Spleen (tissue), 11 donors: ENCODE measurements around the gene FAM24B. TPM values are rescaled to one million over a fixed set of nuclear protein-coding genes. Genes with fewer than 3 reads are reported as not detected.

Experiments used
- DNase-seq: peaks from one replicate; pipeline ENCODE4 v3.0.0-alpha.2; 2020
- H3K27ac ChIP-seq, 8 donors: fragments of 200-600 bp; sonication (generic) in 7 of 8; 1 replicate in 4 of 8; 2 replicates in 4 of 8; pipeline versions ENCODE4 v1.5.0 to v1.8.0; 2016 to 2021; ENCODE audit warnings: inconsistent platforms in 4 of 8, mild to moderate bottlenecking in 4 of 8, moderate library complexity in 1 of 8
- H3K27me3 ChIP-seq, 7 donors: fragments of 200-600 bp; sonication (generic) in 6 of 7; replicated peaks in 1 of 7; 1 replicate in 4 of 7; 2 replicates in 3 of 7; pipeline versions ENCODE4 v1.5.0 to v1.8.0; 2016 to 2021; ENCODE audit warnings: inconsistent platforms in 3 of 7, mild to moderate bottlenecking in 1 of 7
- H3K36me3 ChIP-seq, 6 donors: fragments of 200-600 bp; sonication (generic) in 5 of 6; 1 replicate in 4 of 6; 2 replicates in 2 of 6; pipeline versions ENCODE4 v1.5.0 to v1.8.0; 2016 to 2021; ENCODE audit warnings: inconsistent platforms in 2 of 6
- H3K4me1 ChIP-seq, 6 donors: fragments of 200-600 bp; sonication (generic) in 5 of 6; 1 replicate in 3 of 6; 2 replicates in 3 of 6; pipeline versions ENCODE4 v1.5.0 to v1.8.0; 2016 to 2021; ENCODE audit warnings: inconsistent platforms in 3 of 6
- H3K4me3 ChIP-seq, 8 donors: fragments of 200-600 bp; sonication (generic) in 7 of 8; 1 replicate in 4 of 8; 2 replicates in 4 of 8; pipeline versions ENCODE4 v1.5.0 to v1.8.0; 2016 to 2021; ENCODE audit warnings: inconsistent platforms in 4 of 8, mild to moderate bottlenecking in 4 of 8, moderate library complexity in 2 of 8
- H3K9me3 ChIP-seq, 8 donors: fragments of 200-600 bp; sonication (generic) in 7 of 8; 1 replicate in 4 of 8; 2 replicates in 4 of 8; pipeline versions ENCODE4 v1.5.0 to v1.8.0; 2016 to 2021; ENCODE audit warnings: inconsistent platforms in 4 of 8
- CTCF ChIP-seq, 11 experiments: fragments of 200-600 bp in 7 of 11; fragments of 450-650 bp in 4 of 11; sonication (generic) in 4 of 11; IDR thresholded peaks in 8 of 11; conservative IDR thresholded peaks in 3 of 11; 1 replicate in 7 of 11; 2 replicates in 4 of 11; pipeline versions ENCODE4 v1.4.0 to v1.8.0; 2016 to 2021; ENCODE audit warnings: antibody characterized with exemption in 11 of 11, inconsistent platforms in 4 of 11, mild to moderate bottlenecking in 1 of 11
- POLR2A ChIP-seq, 3 donors: fragments of 450-650 bp; IDR thresholded peaks; one replicate each; pipeline ENCODE4 v1.5.1; 2017; ENCODE audit warnings: antibody characterized with exemption in 3 of 3, mild to moderate bottlenecking in 1 of 3
- POLR2AphosphoS5 ChIP-seq, 3 donors: sonication (generic); formaldehyde crosslinking; IDR thresholded peaks; one replicate each; pipeline ENCODE4 v1.5.1; 2017; ENCODE audit warnings: antibody characterized with exemption in 3 of 3
- WGBS, 5 donors: extraction: QIAGEN DNeasy Blood & Tissue Kit in 3 of 5; methylation state at CpG; one replicate each; pipeline versions ENCODE4 v1.1.5 to v1.1.7; 2013 to 2018; 5-methylcytosine and 5-hydroxymethylcytosine counted together
- intact Hi-C: fragments of 100-400 bp; cut with DNase I; formaldehyde crosslinking; loops from one replicate; pipeline ENCODE4 v1.15.0; 2023; ENCODE audit warnings: low total_unique reads
- polyA plus RNA-seq, 3 donors: library from polyadenylated mRNA; stranded (reverse); fragments of 200-250 nt; gene quantifications; one replicate each; pipeline ENCODE4 v1.2.1, GENCODE V29; 2013
- total RNA-seq, 7 donors: library from RNA; depleted of rRNA in 3 of 7; stranded (reverse); fragments of >200 nt in 3 of 7; fragmentation: NEBNext Ultra II Directional in 4 of 7; extraction: Animal tissue kit (Norgen Biotek cat#: 25700) in 4 of 7; gene quantifications; one replicate each; pipeline versions ENCODE4 v1.1.0 to v1.2.1, GENCODE V29; 2016 to 2021
- donor health status: healthy with polysubstance abuse.
- donor health status: DM: no; HTN: no; CAD: no; lungs with moderate emphysema.
- donor health status: DM: no; HTN: no; CAD: no.
- donor health status: Bipolar disorder and iron deficiency.
- donor health status: healthy.
- donor health status: DM: no; HTN: no; CAD: no.
- donor health status: DM: yes; HTN: yes; CAD: no.

FAM24B gene
- total and polyA plus RNA-seq, 10 donors: 2.8 to 8.5 (median 5.7) TPM

DNA sequence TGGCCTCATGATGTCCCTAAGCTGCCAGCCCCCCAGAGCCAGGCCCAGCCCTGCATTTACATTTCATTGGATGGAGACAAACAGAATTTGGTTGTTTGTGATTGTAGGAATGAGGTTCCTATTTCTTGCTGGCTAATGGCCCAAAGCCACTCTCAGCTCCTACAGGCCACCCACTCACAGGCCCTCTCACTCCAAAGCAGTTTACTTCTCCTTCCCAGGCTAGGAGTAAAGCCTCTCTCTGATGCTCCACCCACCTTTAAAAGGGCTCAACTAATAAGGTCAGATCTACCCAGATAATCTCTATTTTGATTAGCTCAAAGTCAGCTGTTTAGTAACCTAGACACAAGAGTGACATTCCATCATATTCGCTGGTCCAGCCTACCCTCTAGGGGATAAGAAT, 22.5 kb downstream of the FAM24B start:
- intact Hi-C loops: no loop called here

GRCh38 chr10:122855745-122856144, 23.6 kb downstream of the FAM24B start:
- Histone ChIP-seq H3K9me3 (peaks cover 0 to 16% (median 3%) of the 10 kb centered on the region in 8 donors), H3K36me3 (peaks cover 0 to 58% (median 4%) of the 10 kb centered on the region in 6 donors), H3K4me1 (no peaks in the 10 kb centered on the region), H3K27me3 (no peaks in the 10 kb centered on the region), H3K27ac (no peak overlapping the region), H3K4me3 (no peak overlapping the region)
- 83 to 93% (median 88%) methylated on average over 3 of the region's 3 CpGs for WGBS, 5 donors
- intact Hi-C loops: no loop called here
- no peak for TF ChIP-seq CTCF (IDR thresholded peaks at IDR 0.05 in 8 of 11, conservative IDR thresholded peaks at IDR 0.05 in 3 of 11)
- no peak for TF ChIP-seq POLR2A (IDR thresholded peaks at IDR 0.05)
- TF ChIP-seq POLR2AphosphoS5 (IDR thresholded peaks at IDR 0.05): no peak
- no peak for DNase-seq

More for the DNA sequence above, 22.5 kb downstream of the FAM24B start:
- Histone ChIP-seq H3K4me3 (no peak overlapping the region), H3K4me1 (no peaks in the 10 kb centered on the region), H3K27ac (no peak overlapping the region), H3K9me3 (peaks cover 0 to 10% (median 3%) of the 10 kb centered on the region in 8 donors), H3K36me3 (peaks cover 0 to 47% (median 2%) of the 10 kb centered on the region in 6 donors), H3K27me3 (no peaks in the 10 kb centered on the region)
- 83 to 95% (median 90%) methylated on average over 1 of the region's 1 CpG for WGBS, 5 donors
- no peak for TF ChIP-seq POLR2AphosphoS5 (IDR thresholded peaks at IDR 0.05)
- no peak for TF ChIP-seq CTCF (IDR thresholded peaks at IDR 0.05 in 8 of 11, conservative IDR thresholded peaks at IDR 0.05 in 3 of 11)
- no peak for TF ChIP-seq POLR2A (IDR thresholded peaks at IDR 0.05)
- no peak for DNase-seq

- TF ChIP-seq POLR2A (IDR thresholded peaks at IDR 0.05) (no peak), CTCF (IDR thresholded peaks at IDR 0.05 in 8 of 11, conservative IDR thresholded peaks at IDR 0.05 in 3 of 11) (no peak), POLR2AphosphoS5 (IDR thresholded peaks at IDR 0.05) (no peak)
- H3K27me3 ChIP-seq: no peaks in the 10 kb centered on the region
- 88 to 92% (median 90%) methylated on average over 5 of the region's 5 CpGs for WGBS, 5 donors
- H3K4me1 ChIP-seq: no peaks in the 10 kb centered on the region
- H3K36me3 ChIP-seq: peaks cover 0 to 69% (median 4%) of the 10 kb centered on the region in 6 donors
- intact Hi-C loops: no loop called here
- DNase-seq: no peak
- H3K9me3 ChIP-seq: peaks cover 0 to 16% (median 3%) of the 10 kb centered on the region in 8 donors
- H3K4me3 ChIP-seq: no peak overlapping the region
- no peak overlapping the region for H3K27ac ChIP-seq
Measured at GRCh38 chr10:122854648-122855047, 24.7 kb downstream of the FAM24B start.

DNA sequence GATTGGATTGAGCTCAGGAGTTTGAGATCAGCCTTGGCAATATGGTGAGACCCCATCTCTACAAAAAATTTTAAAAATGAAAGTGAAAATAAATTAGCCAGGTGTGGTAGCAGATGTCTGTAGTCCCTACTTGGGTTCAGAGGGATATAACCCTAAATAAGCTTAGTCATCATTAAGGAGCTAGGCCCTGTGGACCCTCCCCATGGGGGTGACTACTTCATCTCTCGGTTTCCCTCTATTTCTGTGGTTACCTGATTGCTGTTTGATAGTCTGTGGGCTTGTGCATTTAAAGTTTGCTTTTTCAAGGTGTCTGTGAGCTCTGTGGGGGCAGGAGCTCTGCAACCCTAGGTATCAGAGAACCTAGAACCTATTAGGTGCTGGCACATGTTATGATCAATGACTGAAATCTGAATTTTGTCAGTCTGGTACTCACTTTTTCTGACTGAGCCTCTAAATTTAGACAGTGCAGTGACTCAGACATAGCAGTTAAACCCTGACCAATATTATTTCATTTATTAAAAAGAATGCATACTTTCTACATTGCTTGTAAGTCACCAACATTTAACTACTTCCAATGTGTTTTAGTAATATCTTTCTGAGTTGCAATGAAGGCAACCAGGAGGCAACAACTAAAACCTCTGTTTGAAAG, 25.6 kb downstream of the FAM24B start:
- intact Hi-C loops: no loop called here
- 60 to 73% (median 68%) methylated on average over 1 of the region's 1 CpG for WGBS, 5 donors
- H3K4me3 ChIP-seq: no peak overlapping the region
- no peaks in the 10 kb centered on the region for H3K4me1 ChIP-seq
- H3K36me3 ChIP-seq: peaks cover 0 to 77% (median 4%) of the 10 kb centered on the region in 6 donors
- no peak overlapping the region for H3K27ac ChIP-seq
- no peak for TF ChIP-seq POLR2AphosphoS5 (IDR thresholded peaks at IDR 0.05)
- TF ChIP-seq CTCF (IDR thresholded peaks at IDR 0.05 in 8 of 11, conservative IDR thresholded peaks at IDR 0.05 in 3 of 11): no peak
- TF ChIP-seq POLR2A (IDR thresholded peaks at IDR 0.05): no peak
- DNase-seq: no peak
- H3K9me3 ChIP-seq: peaks cover 0 to 16% (median 3%) of the 10 kb centered on the region in 8 donors
- no peaks in the 10 kb centered on the region for H3K27me3 ChIP-seq
